ENCODE data around the gene FGD2.
"Not testable (repeated sequence)": the region's sequence is repeated elsewhere in the genome, so short reads cannot be mapped to it uniquely, and the experiment has no call there.

Gene FGD2

GRCh38 chr6:37056439-37057127 is 51.1 kb downstream of the FGD2 start:
- in situ Hi-C loops (cut with MboI; ENCODE audit: low sequenced_read_pairs): no loop called here

DNA sequence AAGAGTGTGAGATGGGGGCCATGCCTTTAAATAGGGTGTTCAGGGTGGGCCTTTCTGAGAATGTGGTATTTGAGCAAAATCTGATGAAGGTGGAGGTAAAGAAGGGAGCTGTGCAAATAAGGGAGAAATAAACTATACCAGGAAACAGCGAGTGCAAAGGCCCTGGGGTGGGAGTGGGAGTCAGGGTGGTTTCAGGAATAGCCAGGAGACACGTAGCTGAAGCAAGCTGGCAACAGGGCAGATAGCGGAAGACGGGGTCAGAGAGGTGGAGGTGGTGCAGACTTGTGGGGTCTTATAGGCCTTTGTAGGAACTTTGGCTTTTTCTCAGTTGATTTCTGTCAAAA is 51.6 kb downstream of the FGD2 start:
- in situ Hi-C loops (cut with MboI; ENCODE audit: low sequenced_read_pairs): no loop called here

DNA sequence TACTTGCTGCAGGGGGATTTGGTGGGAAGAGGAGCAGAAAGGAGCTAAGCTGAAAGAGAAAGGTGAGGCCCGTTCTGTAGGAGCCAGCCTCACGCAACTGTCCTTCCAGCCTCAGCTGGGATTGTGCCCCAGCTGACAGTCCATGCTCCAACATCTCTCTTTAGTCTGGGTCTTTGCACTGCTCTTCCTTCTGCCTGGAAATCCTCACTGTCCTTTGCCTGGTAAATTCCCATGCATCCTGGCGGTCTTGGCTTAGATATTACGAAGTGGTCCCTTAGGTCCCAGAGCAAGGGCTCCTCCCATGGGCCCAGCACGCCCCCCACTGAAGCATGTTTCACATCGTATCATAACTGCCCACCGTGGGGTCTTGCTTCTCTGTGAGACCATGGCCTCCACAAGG is 52.2 kb downstream of the FGD2 start:
- in situ Hi-C loops (cut with MboI; ENCODE audit: low sequenced_read_pairs): no loop called here

GRCh38 chr6:37058084-37058586 is 52.7 kb downstream of the FGD2 start:
- in situ Hi-C loops (cut with MboI; ENCODE audit: low sequenced_read_pairs): no loop called here

DNA sequence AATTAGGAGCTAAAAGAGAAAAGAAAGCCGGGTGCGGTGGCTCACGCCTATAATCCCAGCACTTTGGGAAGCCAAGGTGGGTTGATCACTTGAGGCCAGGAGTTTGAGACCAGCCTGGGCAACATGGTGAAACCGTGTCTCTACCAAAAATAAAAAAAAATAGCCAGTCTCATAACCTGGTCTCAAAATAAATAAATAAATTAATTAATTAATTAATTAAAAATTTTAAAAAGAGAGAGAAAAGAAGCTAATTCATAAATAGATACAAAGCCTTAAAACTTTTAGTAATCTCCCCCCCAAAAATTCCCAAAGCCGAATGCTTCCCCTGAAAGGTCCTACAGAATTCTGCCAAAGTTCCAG is 53.5 kb downstream of the FGD2 start:
- in situ Hi-C loops (cut with MboI; ENCODE audit: low sequenced_read_pairs): not testable (repeated sequence)

DNA sequence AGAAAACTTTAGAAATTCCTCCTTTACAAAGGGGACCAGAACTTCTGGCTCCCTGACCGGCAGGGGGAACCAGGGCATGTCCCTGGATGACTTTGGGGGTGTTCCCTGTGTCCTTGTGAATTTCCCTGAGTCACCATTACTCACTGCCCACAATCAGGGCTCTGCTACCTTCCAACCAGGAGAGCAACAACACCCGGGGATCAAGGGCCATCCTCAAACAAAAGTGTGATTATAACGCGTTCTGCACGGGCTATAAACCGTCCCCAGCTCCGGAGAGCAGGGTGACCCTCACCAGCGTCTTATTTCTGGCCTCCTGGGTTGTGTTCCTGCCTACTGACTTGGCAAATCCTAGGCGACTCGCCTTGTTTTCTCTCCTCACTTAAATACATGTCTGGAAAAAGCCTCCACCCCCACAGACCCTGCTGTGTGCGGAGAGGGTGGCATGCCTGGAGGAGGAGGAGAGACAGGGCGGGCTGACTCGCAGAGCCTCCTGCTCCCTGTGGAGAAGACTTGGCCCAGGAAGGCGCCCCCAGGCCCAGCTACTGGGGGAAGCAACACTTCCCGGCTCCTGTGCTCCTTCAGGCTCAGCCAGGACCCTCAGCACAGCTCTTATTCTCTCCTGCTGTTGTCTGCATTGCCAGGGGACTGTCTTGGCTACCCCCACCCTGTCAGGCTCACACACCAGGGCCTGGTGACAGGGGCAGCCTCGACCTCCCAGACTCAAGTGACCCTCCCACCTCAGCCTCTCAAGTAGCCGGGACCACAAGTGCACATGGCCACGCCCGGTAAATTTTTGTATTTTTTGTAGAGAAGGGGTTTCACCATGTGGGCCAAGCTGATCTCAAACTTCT is 54.1 kb downstream of the FGD2 start:
- in situ Hi-C loops (cut with MboI; ENCODE audit: low sequenced_read_pairs): no loop called here

GRCh38 chr6:37060195-37060559 is 54.7 kb downstream of the FGD2 start:
- in situ Hi-C loops (cut with MboI; ENCODE audit: low sequenced_read_pairs): no loop called here

DNA sequence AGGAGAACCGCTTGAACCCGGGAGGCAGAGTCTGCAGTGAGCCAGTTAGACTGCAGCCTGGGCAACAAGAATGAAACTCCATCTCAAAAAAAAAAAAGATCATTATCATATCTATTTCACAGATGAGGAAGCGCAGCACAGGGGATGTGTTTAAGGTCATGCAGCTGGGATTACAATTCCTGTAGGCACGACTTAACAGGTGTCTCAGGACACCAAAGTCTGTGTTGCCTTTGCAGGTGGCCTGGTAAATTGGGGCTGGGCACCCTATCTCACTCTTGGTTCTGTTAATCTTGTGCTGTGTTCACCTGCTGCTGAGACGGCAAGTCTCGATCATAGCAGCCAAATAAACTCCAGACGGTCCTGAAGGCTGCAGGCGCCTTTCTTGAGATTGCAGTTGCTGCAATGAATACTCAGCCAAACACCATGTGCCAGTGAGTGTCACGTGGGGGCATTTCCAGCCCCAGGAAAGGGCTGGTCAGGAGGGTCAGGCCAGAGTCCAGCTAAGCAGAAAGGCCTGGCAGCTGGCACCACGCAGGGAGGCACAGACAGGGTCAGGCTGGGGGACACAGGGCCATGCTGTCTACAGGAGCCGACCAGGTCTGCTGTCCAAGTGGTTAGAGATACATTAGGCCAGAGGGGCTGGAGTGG is 55.8 kb downstream of the FGD2 start:
- in situ Hi-C loops (cut with MboI; ENCODE audit: low sequenced_read_pairs): no loop called here

- in situ Hi-C loops (cut with MboI; ENCODE audit: low sequenced_read_pairs): no loop called here
Measured at GRCh38 chr6:37062424-37062823, 57.0 kb downstream of the FGD2 start.

GRCh38 chr6:37068356-37069270 is 63.2 kb downstream of the FGD2 start:
- in situ Hi-C loops (cut with MboI; ENCODE audit: low sequenced_read_pairs): no loop called here

GRCh38 chr6:37069639-37070038 is 64.2 kb downstream of the FGD2 start:
- in situ Hi-C loops (cut with MboI; ENCODE audit: low sequenced_read_pairs): no loop called here

GRCh38 chr6:37072526-37072925 is 67.1 kb downstream of the FGD2 start:
- in situ Hi-C loops (cut with MboI; ENCODE audit: low sequenced_read_pairs): no loop called here

DNA sequence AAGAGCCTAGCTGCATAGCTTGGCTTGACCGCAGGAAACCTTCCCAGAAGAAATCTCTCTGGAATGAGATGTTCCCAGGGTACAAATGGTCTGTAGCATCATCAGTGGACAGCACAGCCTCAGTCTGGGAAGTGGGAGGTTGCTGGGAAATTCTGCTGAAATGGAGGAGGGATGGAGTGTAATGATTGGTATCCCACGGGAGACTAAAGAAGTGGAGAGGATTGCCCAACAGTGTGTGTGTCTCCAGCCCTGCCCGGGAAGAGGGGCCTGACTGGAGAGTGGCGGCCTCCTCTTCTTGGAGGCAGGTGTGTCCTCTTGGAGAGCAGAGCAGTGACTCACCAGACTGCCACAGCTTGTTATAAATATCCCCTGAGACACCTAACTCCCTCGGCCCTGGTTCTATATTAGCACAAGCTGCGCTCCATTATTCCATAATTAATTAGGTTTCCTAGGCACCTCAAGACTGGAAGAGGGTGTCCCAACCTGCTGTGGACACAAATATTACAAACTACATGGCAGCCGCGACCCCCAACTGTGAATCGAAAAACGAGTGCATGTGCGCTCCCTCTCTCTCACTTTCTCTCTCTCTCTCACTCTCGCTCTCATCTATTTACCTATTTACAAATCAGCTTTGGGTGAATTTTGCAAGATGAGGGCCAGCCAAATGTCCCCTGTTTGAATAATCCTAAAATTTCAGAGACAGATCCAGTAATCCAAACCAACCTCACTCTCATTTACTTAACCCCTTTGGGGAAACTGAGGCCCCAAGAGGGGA is 68.8 kb downstream of the FGD2 start:
- in situ Hi-C loops (cut with MboI; ENCODE audit: low sequenced_read_pairs): no loop called here

DNA sequence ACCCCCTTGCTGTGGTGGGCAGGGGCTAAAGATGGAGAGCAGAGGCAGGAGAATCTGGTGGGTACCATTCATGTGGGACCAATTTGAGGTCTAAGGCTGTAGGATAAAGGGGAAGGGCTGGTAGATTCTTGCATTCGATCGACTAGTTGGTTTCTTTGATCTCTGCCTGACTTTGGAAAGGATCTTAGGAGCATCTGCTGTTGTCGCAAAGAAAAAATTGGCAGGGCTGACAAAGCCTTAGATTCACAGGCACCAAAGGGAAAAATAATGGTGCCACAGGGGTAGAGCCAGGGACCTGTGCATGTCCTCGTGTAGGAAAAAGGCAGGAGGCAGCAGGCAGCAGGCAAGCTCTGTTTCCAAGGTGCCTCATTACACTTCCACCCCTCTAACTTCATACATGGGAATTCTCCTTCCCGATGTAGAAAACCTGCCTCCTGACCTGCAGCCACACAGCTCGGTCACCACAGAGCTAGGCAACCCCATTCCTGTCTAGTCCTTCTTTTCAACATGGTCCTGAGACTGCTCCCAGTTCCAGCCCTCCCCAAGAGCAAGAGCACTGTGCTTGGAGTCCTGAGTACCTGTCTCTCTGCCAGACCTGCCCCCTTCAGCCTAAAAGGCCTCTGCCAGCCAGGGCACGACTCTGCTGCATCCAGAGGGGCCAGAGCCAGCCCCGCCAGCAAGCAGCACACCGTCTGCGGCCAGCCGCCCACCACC is 71.9 kb downstream of the FGD2 start:
- in situ Hi-C loops (cut with MboI; ENCODE audit: low sequenced_read_pairs): no loop called here

DNA sequence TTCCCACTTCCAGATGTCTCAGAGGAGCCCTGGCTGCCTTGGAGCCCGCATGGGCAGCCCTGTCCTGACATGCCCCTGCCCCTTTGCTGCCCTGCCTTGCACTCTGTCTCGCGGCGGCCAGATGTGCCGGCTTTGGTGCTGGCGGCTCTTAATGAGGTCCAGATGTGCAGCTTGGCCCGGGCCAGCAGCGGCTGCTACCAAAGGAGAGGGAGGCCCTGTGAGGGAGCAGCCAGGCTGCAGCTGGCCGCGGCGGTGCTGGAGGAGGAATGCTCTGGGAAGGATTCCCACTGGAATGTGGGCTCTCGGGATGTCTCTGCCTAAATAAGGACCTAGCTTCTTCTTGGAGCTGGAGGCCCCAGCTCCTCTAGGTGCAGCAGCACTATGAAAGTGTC is 72.4 kb downstream of the FGD2 start:
- in situ Hi-C loops (cut with MboI; ENCODE audit: low sequenced_read_pairs): no loop called here
